ENCODE data around the gene OR10T2.

OR10T2 gene

GRCh38 chr1:158417586-158417985, 18.3 kb upstream of the OR10T2 start:
- TF ChIP-seq CTCF (IDR thresholded peaks at IDR 0.05; ENCODE audit: low read length, missing control alignments): no peak
- H3K4me3 ChIP-seq (replicated peaks; ENCODE audit: low read depth, low read length): no peak overlapping the region

GRCh38 chr1:158414651-158415345, 15.5 kb upstream of the OR10T2 start:
- no peak for TF ChIP-seq CTCF (IDR thresholded peaks at IDR 0.05; ENCODE audit: low read length, missing control alignments)
- no peak overlapping the region for H3K4me3 ChIP-seq (replicated peaks; ENCODE audit: low read depth, low read length)
- no peak for DNase-seq (ENCODE audit: low read depth)

More at GRCh38 chr1:158417586-158417985, 18.3 kb upstream of the OR10T2 start:
- DNase-seq (ENCODE audit: low read depth): no peak

GRCh38 chr1:158407092-158407491, 7.8 kb upstream of the OR10T2 start:
- DNase-seq (ENCODE audit: low read depth): no peak
- no peak overlapping the region for H3K4me3 ChIP-seq (replicated peaks; ENCODE audit: low read depth, low read length)
- TF ChIP-seq CTCF (IDR thresholded peaks at IDR 0.05; ENCODE audit: low read length, missing control alignments): no peak

- TF ChIP-seq CTCF (IDR thresholded peaks at IDR 0.05; ENCODE audit: low read length, missing control alignments): no peak
- H3K4me3 ChIP-seq (replicated peaks; ENCODE audit: low read depth, low read length): no peak overlapping the region
- no peak for DNase-seq (ENCODE audit: low read depth)
Observed at GRCh38 chr1:158400871-158401270, 1.6 kb upstream of the OR10T2 start.

GRCh38 chr1:158396646-158397045, 2.6 kb downstream of the OR10T2 start:
- H3K4me3 ChIP-seq (replicated peaks; ENCODE audit: low read depth, low read length): no peak overlapping the region
- DNase-seq (ENCODE audit: low read depth): no peak
- TF ChIP-seq CTCF (IDR thresholded peaks at IDR 0.05; ENCODE audit: low read length, missing control alignments): no peak

- no peak for DNase-seq (ENCODE audit: low read depth)
- TF ChIP-seq CTCF (IDR thresholded peaks at IDR 0.05; ENCODE audit: low read length, missing control alignments): no peak
- no peak overlapping the region for H3K4me3 ChIP-seq (replicated peaks; ENCODE audit: low read depth, low read length)
Observed at GRCh38 chr1:158393476-158393875, 5.8 kb downstream of the OR10T2 start.

GRCh38 chr1:158391099-158391498, 8.2 kb downstream of the OR10T2 start:
- no peak overlapping the region for H3K4me3 ChIP-seq (replicated peaks; ENCODE audit: low read depth, low read length)
- TF ChIP-seq CTCF (IDR thresholded peaks at IDR 0.05; ENCODE audit: low read length, missing control alignments): no peak
- DNase-seq (ENCODE audit: low read depth): no peak
